Immature natural killer cell (primary cell): ENCODE measurements around the gene EGLN3. TPM values are rescaled to one million over a fixed set of nuclear protein-coding genes. Genes with fewer than 3 reads are reported as not detected.

Experiments used
- DNase-seq, 3 donors: peaks; one replicate each; pipeline ENCODE4 v3.0.0; 2022; ENCODE audit warnings: mixed read lengths in 1 of 3
- H3K27ac Mint-ChIP-seq, 6 donors: one replicate each; pipeline ENCODE4 v1.8.0; 2020; ENCODE audit warnings: mixed read lengths in 6 of 6, mild to moderate bottlenecking in 5 of 6, inconsistent platforms in 4 of 6, moderate library complexity in 3 of 6
- H3K27me3 Mint-ChIP-seq, 3 donors: one replicate each; pipeline ENCODE4 v1.8.0; 2020 to 2021; ENCODE audit warnings: low read depth in 3 of 3, mild to moderate bottlenecking in 3 of 3, mixed read lengths in 3 of 3, moderate library complexity in 3 of 3, inconsistent platforms in 1 of 3
- H3K36me3 Mint-ChIP-seq, 3 donors: one replicate each; pipeline ENCODE4 v1.8.0; 2020; ENCODE audit warnings: mixed read lengths in 3 of 3, inconsistent platforms in 2 of 3, mild to moderate bottlenecking in 2 of 3
- H3K4me1 Mint-ChIP-seq, 2 donors: one replicate each; pipeline ENCODE4 v1.8.0; 2020; ENCODE audit warnings: inconsistent platforms in 2 of 2, mild to moderate bottlenecking in 2 of 2, mixed read lengths in 2 of 2, moderate library complexity in 1 of 2
- H3K4me3 Mint-ChIP-seq, 5 donors: one replicate each; pipeline ENCODE4 v1.8.0; 2020; ENCODE audit warnings: mild to moderate bottlenecking in 5 of 5, mixed read lengths in 5 of 5, inconsistent platforms in 3 of 5, moderate library complexity in 3 of 5
- H3K9me3 Mint-ChIP-seq, 6 donors: one replicate each; pipeline ENCODE4 v1.8.0; 2020; ENCODE audit warnings: mild to moderate bottlenecking in 6 of 6, mixed read lengths in 6 of 6, inconsistent platforms in 4 of 6, moderate library complexity in 3 of 6
- polyA plus RNA-seq, 3 donors: library from polyadenylated mRNA; unstranded; fragments of 300-500 nt; fragmentation: Illumina TruSeq; gene quantifications; one replicate each; pipeline ENCODE4 v1.2.3, GENCODE V29; 2021

Gene EGLN3
- polyA plus RNA-seq, 3 donors from 2014 or later = 1.3 to 3.2 (median 1.6) TPM

GRCh38 chr14:33954016-33954598, 3.2 kb upstream of the EGLN3 start:
- Mint-ChIP-seq H3K27me3 (peaks cover 4 to 13% (median 8%) of the 10 kb centered on the region in 3 donors), H3K36me3 (no peaks in the 10 kb centered on the region), H3K4me1 (peaks cover 6 to 9% of the 10 kb centered on the region in 2 donors)

DNA sequence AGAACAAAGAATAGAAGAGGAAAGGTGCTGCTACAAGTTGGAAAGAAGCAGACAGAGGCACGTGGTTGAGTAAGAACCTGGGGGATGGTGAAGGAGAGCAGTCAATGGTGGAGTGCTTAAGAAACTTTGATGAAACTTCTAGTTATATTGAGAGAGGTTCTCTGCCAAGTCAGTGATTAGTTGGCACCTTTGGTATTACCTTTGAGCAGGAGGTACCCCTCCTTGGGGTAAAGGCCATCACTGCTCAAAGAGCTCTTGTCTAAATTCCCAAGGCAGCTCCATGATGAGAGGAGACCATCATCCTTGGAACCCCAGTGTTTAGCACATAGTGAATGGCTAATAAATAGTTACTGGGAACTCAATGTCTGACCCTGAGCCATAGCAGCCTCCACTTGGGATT, 1.7 kb upstream of the EGLN3 start:
- Mint-ChIP-seq H3K27ac (no peak overlapping the region), H3K27me3 (peaks cover 4 to 15% (median 14%) of the 10 kb centered on the region in 3 donors)

More at GRCh38 chr14:33954016-33954598, 3.2 kb upstream of the EGLN3 start:
- H3K27ac Mint-ChIP-seq = no peak overlapping the region
- peaks cover 0 to 3% (median 0%) of the 10 kb centered on the region in 6 donors for H3K9me3 Mint-ChIP-seq
- H3K4me3 Mint-ChIP-seq = no peak overlapping the region
- DNase-seq = no peak

GRCh38 chr14:33951183-33951840, 438 bp upstream of the EGLN3 start:
- Mint-ChIP-seq H3K4me1 (peaks cover 6 to 9% of the 10 kb centered on the region in 2 donors), H3K9me3 (peaks cover 0 to 7% (median 0%) of the 10 kb centered on the region in 6 donors), H3K27me3 (peaks cover 2 to 18% (median 14%) of the 10 kb centered on the region in 3 donors), H3K36me3 (no peaks in the 10 kb centered on the region), H3K4me3 (peak overlapping the region; percentile 58 to 66 (median 63)), H3K27ac (no peak overlapping the region)
- DNase-seq = no peak

More for the DNA sequence above, 1.7 kb upstream of the EGLN3 start:
- no peak for DNase-seq
- no peaks in the 10 kb centered on the region for H3K36me3 Mint-ChIP-seq
- H3K4me3 Mint-ChIP-seq = peak overlapping the region in 2 of 5 donors; percentile 17 to 34
- H3K9me3 Mint-ChIP-seq = peaks cover 0 to 7% (median 0%) of the 10 kb centered on the region in 6 donors
- H3K4me1 Mint-ChIP-seq = peaks cover 6 to 9% of the 10 kb centered on the region in 2 donors

GRCh38 chr14:33949411-33949893, 1.4 kb downstream of the EGLN3 start:
- H3K27ac Mint-ChIP-seq = no peak overlapping the region

GRCh38 chr14:33948869-33949408, 1.9 kb downstream of the EGLN3 start:
- Mint-ChIP-seq H3K27me3 (peaks cover 2 to 18% (median 14%) of the 10 kb centered on the region in 3 donors), H3K4me3 (peak overlapping the region in 1 of 5 donors; percentile 65), H3K27ac (no peak overlapping the region), H3K36me3 (peaks cover 0 to 4% (median 0%) of the 10 kb centered on the region in 3 donors), H3K4me1 (peaks cover 6 to 9% of the 10 kb centered on the region in 2 donors), H3K9me3 (peaks cover 0 to 7% (median 0%) of the 10 kb centered on the region in 6 donors)
- no peak for DNase-seq

More at GRCh38 chr14:33949411-33949893, 1.4 kb downstream of the EGLN3 start:
- Mint-ChIP-seq H3K9me3 (peaks cover 0 to 7% (median 0%) of the 10 kb centered on the region in 6 donors), H3K36me3 (peaks cover 0 to 4% (median 0%) of the 10 kb centered on the region in 3 donors), H3K27me3 (peaks cover 2 to 18% (median 14%) of the 10 kb centered on the region in 3 donors), H3K4me1 (peaks cover 6 to 9% of the 10 kb centered on the region in 2 donors), H3K4me3 (peak overlapping the region in 3 of 5 donors; percentile 8 to 65 (median 16))
- no peak for DNase-seq

DNA sequence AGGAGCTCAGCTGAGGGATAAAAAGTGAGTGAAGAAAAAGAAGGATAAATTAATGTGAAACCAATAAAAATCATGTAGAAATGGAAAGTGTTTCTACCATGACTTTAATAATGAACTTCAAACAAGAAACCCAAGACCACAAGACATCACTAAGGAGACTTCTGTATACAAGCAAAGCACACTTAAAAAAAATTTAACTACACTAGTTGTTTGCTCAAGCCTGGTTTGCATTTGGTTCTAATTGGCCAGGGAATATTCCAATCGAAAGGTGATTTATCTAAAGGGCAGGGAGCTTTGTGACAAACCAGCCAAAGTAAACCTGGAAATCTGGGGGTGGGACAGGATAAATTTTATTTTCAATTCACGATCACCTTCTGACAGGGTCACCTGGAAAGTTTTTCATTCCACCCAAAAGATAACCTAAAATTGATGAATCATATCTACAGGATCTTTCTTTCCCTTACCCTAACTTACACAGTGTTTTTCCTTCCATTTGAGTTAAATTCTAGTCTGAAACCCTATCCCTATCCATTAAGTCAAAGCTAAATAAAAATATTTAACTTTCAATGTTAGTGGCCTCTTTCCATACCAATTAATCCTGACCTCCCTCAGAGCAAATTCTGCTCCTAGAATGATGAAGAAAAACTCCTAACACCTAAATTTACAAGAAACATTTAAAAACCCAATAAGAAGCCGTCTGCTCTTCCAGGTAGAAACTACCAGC, 2.6 kb downstream of the EGLN3 start:
- peaks cover 6 to 9% of the 10 kb centered on the region in 2 donors for H3K4me1 Mint-ChIP-seq
- H3K36me3 Mint-ChIP-seq = peaks cover 0 to 4% (median 0%) of the 10 kb centered on the region in 3 donors
- no peak overlapping the region for H3K4me3 Mint-ChIP-seq
- no peak for DNase-seq
- H3K27ac Mint-ChIP-seq = no peak overlapping the region
- H3K27me3 Mint-ChIP-seq = peaks cover 2 to 18% (median 14%) of the 10 kb centered on the region in 3 donors
- peaks cover 0 to 7% (median 0%) of the 10 kb centered on the region in 6 donors for H3K9me3 Mint-ChIP-seq

DNA sequence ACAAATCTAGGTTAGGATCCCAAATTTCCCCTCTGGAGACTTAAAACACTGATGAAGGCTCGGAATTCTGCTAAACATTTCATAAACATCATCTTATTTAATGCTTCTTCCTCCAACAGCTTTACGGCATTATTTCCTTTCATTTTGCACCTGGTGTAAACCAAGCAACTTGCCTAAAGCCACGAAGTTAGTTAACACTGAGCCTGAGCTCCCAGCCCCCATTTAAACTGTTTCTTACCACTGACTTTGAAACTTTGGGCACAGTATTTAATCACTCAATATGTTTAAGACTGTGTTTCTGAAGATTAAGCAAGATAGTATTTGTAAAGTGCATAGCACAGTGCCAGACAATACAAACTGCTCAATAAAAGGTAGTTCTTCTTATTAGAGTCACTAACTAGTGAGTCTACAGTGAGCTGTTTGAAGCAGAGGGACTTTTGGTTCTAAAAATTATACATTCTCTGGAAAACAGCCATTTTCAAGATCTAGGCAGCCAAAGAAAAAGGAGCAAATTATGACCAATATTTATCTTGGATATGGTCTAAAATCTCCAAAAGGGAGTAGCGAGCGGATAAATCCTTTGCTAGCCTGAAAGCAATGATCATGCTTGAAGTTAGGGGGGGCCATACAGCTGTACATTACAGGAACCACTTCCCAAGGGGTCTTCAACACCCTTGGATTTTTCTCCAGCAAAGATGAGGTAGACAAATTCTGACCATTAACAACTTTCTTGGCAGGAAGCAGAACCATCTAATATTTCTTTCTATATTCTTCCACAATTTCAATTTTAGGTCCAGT, 4.0 kb downstream of the EGLN3 start:
- Mint-ChIP-seq H3K27ac (no peak overlapping the region), H3K4me3 (peak overlapping the region in 1 of 5 donors; percentile 31), H3K9me3 (peaks cover 0 to 4% (median 0%) of the 10 kb centered on the region in 6 donors), H3K36me3 (peaks cover 0 to 4% (median 0%) of the 10 kb centered on the region in 3 donors), H3K4me1 (peaks cover 6 to 9% of the 10 kb centered on the region in 2 donors), H3K27me3 (peaks cover 3 to 14% (median 13%) of the 10 kb centered on the region in 3 donors)
- no peak for DNase-seq

DNA sequence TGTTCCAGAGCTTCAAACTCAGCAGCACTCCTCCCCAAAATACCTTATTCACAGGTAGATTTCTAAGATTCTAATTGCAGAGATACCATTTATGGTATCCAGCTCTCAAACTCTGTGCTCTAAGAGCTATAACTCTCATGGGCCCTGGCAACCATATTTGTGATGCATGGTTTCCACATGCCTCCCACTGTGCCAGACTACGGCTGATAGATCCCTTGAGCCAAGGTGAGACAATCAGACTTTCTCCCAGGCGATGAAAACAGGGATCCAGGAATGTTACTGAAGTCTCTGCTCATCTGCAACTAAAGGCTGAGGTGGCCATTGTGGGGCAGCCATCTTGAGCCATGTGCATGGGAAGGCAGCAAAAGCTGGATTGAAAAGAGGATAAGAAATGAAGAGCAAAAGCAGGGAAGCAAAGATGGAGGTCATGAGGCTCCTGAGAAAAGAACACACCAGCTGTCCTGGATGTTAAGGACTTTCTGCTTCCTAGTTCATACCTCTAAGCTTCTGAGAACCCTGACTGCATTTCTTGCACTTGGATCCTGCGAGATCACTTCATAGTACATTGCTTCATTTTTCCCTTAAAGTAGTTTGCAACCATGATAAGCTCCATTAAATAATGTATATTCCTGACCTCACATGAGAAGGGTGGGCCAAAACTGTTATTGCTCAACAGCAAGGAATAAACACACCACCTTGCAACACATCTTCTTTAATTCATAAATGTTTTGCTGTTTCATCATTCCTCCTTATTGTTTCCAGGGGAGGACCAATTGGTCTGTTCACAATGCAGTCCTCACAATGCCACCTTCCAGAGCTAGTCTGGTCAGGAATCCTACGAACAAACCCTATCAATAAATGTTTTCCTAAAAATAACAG, 5.4 kb downstream of the EGLN3 start:
- Mint-ChIP-seq H3K27me3 (peaks cover 3 to 11% (median 7%) of the 10 kb centered on the region in 3 donors), H3K36me3 (peaks cover 0 to 4% (median 0%) of the 10 kb centered on the region in 3 donors), H3K4me3 (no peak overlapping the region), H3K27ac (no peak overlapping the region), H3K9me3 (peaks cover 0 to 5% (median 0%) of the 10 kb centered on the region in 6 donors), H3K4me1 (no peaks in the 10 kb centered on the region)
- no peak for DNase-seq

DNA sequence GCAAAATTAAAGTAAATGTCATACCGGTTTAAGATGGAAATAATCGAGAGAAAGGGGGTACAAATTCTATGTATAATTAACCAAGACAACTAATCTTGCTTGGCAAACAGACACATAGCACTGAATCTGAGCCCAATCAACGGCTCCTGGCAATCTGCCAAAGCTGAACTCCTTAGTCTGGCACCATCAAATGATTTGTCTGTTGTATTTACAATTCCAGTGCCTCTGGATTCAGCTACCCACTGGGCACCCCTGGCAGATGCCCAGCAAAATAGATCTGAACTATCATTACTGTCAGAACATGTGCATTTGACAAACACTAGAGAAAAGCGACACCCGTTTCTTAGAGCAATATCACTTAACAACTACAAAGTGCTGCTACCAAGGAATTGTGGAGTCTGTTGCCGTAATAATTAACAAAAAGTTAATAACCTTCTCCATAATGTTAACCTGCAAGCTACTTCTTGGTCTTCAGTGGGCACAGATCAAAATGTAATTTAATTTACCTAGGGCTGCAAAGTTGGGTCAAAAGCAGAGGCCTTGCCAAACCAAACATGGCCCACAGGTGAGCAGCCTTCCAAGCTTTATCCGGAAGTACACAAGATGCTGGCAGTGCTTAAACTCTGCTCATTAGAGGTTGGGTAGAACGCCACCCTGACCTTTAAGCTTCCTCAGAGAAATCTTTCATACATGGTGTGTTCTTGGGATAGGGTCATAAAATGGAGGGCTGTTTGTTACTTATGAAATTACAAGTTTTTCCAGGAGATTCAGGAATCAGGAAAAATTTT, 7.6 kb downstream of the EGLN3 start:
- Mint-ChIP-seq H3K36me3 (peaks cover 0 to 4% (median 0%) of the 10 kb centered on the region in 3 donors), H3K9me3 (peaks cover 0 to 4% (median 0%) of the 10 kb centered on the region in 6 donors), H3K4me3 (no peak overlapping the region), H3K27ac (no peak overlapping the region), H3K27me3 (peaks cover 1 to 5% (median 3%) of the 10 kb centered on the region in 3 donors), H3K4me1 (no peaks in the 10 kb centered on the region)
- no peak for DNase-seq

DNA sequence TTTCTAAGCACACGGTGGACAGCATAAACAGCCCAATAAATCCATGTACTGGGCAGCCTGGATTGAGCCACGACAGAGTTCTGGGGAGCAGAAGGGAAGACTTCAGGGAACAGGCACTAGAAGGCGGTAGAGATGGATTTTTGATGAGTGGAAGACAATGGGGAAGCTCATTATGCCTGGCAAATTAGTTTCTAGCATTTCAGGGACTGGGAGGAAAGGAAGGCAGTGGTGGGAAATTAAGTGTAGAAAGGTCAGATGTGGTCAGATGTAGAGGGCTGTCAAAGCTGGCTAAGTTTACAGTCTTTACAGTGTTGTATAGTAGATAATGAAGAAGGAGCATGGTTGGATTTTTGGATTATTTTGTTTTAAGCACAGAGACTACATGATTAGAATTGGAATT, 9.2 kb downstream of the EGLN3 start:
- H3K4me3 Mint-ChIP-seq = no peak overlapping the region
- peaks cover under 1 to 1% (median 1%) of the 10 kb centered on the region in 3 donors for H3K27me3 Mint-ChIP-seq
- H3K9me3 Mint-ChIP-seq = peaks cover 0 to 4% (median 0%) of the 10 kb centered on the region in 6 donors
- H3K27ac Mint-ChIP-seq = no peak overlapping the region
- H3K36me3 Mint-ChIP-seq = peaks cover 0 to 4% (median 0%) of the 10 kb centered on the region in 3 donors
- H3K4me1 Mint-ChIP-seq = no peaks in the 10 kb centered on the region
- DNase-seq = no peak

DNA sequence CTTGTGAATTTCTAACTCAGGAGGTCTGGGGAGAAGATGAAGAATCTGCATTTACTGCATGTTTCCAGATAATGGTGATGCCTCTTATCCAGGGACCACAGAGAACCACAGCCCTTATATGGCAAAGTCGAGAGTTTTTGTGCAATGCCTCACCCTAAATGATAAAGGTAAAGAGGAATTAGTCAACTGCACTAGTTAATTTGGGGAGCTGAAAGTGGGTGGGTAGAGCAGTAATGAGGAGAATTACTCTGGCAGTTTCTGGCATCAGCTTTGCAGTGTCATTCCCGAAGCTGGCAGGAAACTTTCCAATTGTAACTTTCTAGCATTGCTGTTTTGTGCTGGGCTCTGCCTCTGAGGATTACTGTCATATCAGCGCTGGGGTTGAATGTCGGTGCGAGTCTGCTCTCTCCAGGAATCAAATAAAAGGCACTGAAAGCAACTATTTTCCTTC, 10.3 kb downstream of the EGLN3 start:
- H3K27ac Mint-ChIP-seq = no peak overlapping the region
- DNase-seq = no peak
- peaks cover 0 to 4% (median 0%) of the 10 kb centered on the region in 6 donors for H3K9me3 Mint-ChIP-seq
- no peak overlapping the region for H3K4me3 Mint-ChIP-seq
- H3K36me3 Mint-ChIP-seq = peaks cover 0 to 4% (median 0%) of the 10 kb centered on the region in 3 donors
- H3K27me3 Mint-ChIP-seq = peaks cover 0 to 1% (median 1%) of the 10 kb centered on the region in 3 donors
- no peaks in the 10 kb centered on the region for H3K4me1 Mint-ChIP-seq
